HFF-Myc (cell line): ENCODE data around the gene FNDC7.
"Not testable (repeated sequence)": the region's sequence is repeated elsewhere in the genome, so short reads cannot be mapped to it uniquely, and the experiment has no call there.

Source experiments
- DNase-seq: peaks from one replicate; pipeline ENCODE4 v3.0.0-alpha.2; 2011; ENCODE audit warnings: low read depth; ENCODE audit errors: extremely low read depth
- H3K4me3 ChIP-seq: replicated peaks from 2 replicates; pipeline ENCODE4 v1.5.1; 2011; ENCODE audit warnings: low read depth, mild to moderate bottlenecking, control low read depth, low read length
- TF ChIP-seq, protein P1 (sequence below): IDR thresholded peaks from 2 replicates; pipeline ENCODE4 v1.5.1; 2012; ENCODE audit warnings: mild to moderate bottlenecking, low read depth, low read length, control low read depth; ENCODE audit errors: missing control alignments

The FNDC7 gene, protein sequence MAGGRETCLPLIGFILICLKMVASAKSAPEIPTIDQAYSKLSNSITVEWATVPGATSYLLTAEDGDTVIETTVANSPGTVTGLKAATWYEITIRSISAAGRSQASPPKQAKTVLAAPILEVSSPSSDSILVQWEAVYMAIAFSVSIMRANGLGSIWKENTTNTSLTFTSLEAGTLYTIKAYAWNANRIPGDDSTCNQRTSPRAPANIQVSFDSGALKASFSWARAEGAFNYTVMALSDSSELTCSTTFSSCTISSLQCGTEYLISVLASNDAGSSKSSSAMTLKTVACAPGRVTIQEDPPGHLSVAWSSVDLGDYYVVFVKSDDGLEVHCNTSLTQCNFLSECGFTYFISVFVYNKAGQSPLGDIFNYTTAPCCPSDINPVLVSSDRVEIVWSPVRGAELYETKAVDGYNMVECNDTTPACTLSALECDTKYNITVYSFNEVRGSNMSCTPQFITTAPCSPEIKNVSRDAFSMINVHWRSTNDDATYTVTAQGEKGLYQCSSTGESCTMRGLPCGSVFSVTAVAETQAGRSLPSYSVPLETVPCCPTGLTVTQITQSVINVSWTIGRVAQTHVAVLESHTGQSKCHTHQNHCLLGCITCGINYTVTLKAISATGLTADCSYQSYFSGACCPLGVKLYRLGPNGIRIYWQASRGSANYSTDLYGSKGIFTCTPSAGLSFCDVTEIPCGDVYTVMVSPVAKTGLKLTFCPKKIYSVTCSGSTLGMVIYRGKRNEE

DNA sequence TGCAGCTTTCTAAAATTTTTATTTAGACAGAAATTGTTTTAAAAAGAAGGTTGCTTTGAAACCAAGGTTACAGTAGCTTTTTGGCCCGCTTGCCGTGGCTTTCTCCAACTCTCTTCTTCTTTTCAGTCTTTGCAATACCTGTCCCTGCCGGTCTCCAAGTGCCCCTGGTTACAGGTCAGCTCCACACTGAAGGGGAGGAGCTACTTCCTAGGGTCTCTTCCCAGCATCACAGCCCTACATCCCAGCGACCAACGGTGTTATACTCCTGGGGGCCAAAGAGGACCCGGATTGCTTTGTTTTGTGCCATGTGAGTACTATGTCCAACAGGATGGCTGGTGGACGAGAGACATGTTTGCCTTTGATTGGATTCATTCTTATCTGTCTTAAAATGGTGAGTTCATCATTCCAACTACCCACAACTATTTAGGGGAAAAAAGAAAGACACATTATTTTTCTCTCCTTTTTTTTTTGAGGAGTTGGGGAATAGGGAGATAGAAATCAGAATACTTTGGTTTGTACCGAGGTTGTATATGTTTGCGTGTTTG, at the start of gene FNDC7:
TSS of gene FNDC7 (plus strand) at position 303 of the 545 bp plus-strand sequence. CDS start at position 329, 26 bp downstream.
- TF ChIP-seq, protein P1, sequence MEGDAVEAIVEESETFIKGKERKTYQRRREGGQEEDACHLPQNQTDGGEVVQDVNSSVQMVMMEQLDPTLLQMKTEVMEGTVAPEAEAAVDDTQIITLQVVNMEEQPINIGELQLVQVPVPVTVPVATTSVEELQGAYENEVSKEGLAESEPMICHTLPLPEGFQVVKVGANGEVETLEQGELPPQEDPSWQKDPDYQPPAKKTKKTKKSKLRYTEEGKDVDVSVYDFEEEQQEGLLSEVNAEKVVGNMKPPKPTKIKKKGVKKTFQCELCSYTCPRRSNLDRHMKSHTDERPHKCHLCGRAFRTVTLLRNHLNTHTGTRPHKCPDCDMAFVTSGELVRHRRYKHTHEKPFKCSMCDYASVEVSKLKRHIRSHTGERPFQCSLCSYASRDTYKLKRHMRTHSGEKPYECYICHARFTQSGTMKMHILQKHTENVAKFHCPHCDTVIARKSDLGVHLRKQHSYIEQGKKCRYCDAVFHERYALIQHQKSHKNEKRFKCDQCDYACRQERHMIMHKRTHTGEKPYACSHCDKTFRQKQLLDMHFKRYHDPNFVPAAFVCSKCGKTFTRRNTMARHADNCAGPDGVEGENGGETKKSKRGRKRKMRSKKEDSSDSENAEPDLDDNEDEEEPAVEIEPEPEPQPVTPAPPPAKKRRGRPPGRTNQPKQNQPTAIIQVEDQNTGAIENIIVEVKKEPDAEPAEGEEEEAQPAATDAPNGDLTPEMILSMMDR: no peak
- H3K4me3 ChIP-seq: no peak within 1 kb of the TSS
- no peak for DNase-seq

DNA sequence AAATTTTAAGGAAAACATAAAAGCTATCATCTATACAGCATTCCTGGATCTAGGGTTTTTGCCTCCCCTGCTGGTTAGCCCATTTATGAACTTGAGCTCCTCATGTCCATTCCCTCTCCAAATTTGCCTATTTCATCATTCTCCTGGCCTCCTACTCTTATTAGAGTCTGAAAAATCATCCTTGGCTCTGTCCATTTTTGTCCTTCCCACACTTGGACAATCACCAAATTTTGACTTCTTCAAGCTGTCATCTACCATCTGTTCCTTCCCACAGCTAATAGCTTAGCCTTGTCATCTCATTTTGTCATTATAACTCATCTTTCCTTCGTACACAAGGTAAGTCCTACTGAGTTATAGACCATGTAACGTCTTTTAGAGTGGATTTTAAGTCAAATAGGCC, 49.6 kb upstream of the FNDC7 start:
- H3K4me3 ChIP-seq: no peak overlapping the region
- TF ChIP-seq, protein P1: no peak
- DNase-seq: no peak

DNA sequence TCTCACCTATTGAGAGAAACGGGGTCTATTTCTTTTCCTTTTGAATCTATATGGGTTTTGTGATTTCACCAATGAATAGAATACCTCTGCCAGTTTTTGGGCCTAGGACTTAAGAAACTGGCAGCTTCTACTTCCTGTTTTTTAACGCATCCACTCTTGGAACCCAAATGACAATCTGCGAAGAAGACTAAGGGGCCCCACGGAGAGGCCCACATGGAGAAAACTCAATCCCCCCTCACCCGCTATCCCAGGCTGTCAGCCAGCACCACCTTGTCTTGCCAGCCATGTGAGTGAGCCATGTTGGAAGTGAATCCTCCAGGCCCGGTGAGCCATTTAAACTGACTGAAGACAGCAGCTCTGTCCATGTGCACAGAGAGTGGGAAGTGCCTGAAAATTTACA, 48.2 kb upstream of the FNDC7 start:
- no peak overlapping the region for H3K4me3 ChIP-seq
- TF ChIP-seq, protein P1: no peak
- DNase-seq: no peak

DNA sequence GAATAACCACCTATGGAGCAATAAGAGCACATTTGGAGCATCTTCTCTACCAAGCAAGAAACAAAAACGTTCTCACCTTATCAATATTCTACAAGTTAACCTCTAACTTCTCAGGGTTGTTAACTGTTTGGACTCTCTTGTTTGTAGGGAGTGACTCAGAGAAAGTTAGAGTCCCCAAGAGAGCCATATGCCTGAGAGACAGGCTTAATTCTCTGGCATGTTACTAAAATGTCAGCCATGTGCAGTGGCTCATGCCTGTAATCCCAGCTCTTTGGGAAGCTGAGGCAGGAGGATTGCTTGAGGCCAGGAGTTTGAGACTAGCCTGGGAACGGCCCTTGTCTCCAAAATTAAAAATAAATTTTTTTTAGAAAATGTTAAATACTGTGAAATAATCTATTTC, 47.6 kb upstream of the FNDC7 start:
- TF ChIP-seq, protein P1: no peak
- DNase-seq: no peak
- no peak overlapping the region for H3K4me3 ChIP-seq

DNA sequence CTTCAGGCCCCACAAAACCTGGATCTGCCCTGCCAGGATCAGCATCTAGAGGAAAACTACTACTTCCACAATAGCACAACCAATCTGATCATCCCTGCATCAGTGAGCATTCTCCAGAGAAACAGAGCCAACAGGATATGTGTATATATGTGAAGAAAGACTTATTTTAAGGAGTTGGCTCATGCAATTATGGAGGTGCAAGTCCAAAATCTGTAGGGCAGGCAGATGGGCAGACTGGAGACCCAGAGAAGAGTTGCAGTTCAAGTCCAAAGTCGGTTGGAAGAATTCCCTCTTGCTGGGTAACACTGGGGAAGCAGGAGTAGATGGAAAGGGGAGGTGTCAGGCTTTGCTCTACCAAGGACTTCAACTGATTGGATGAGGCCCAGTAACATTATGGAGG, 46.9 kb upstream of the FNDC7 start:
- no peak for DNase-seq
- TF ChIP-seq, protein P1: no peak
- H3K4me3 ChIP-seq: no peak overlapping the region

DNA sequence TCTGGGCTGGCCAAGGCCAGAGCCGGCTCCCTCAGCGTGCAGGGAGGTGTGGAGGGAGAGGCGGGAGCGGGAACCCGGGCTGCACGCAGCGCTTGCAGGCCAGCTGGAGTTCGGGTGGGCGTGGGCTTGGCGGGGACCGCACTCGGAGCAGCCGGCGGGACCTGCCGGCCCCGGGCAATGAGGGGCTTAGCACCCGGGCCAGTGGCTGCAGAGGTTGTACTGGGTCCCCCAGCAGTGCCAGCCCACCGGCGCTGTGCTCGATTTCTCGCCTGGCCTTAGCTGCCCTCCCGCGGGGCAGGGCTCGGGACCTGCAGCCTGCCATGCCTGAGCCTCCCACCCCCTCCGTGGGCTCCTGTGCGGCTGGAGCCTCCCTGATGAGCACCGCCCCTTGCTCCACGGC, 45.3 kb upstream of the FNDC7 start:
- H3K4me3 ChIP-seq, DNase-seq: not testable (repeated sequence)

DNA sequence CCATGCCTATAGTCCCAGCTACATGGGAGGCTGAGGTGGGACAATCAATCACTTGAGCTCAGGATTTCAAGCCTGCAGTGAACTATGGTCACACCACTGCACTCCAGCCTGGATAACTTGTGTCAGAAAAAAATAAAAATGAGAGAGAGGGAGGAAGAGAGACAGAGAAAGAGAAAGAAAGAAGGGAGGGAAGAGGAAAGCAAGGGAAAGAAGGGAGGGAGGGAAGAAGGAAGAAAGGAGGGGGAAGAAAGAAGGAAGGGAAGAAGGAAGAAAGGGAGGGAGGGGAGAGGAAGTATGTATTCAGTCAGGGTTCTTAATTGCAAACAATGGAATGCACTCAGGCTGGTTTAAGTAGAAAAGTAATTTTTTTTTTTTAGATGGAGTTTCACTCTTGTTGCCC, 43.9 kb upstream of the FNDC7 start:
- no peak overlapping the region for H3K4me3 ChIP-seq

More for the DNA sequence above, 43.9 kb upstream of the FNDC7 start:
- TF ChIP-seq, protein P1: no peak
- no peak for DNase-seq
